Nephron (organoid): ENCODE results near the gene TSPAN13.

ENCODE experiments used
- H3K27ac Mint-ChIP-seq, 3 experiments: 2 replicates each; pipeline ENCODE4 v1.8.0; 2020; ENCODE audit warnings: mixed read lengths in 3 of 3, mild to moderate bottlenecking in 2 of 3, moderate library complexity in 1 of 3
- H3K27me3 Mint-ChIP-seq: 2 replicates; pipeline ENCODE4 v1.8.0; 2021; ENCODE audit warnings: low read depth, mild to moderate bottlenecking, moderate library complexity, mixed read lengths
- H3K36me3 Mint-ChIP-seq: 2 replicates; pipeline ENCODE4 v1.8.0; 2020; ENCODE audit warnings: low read depth, mixed read lengths
- H3K4me1 Mint-ChIP-seq: 2 replicates; pipeline ENCODE4 v1.8.0; 2020; ENCODE audit warnings: mixed read lengths
- H3K4me3 Mint-ChIP-seq, 3 experiments: 2 replicates each; pipeline ENCODE4 v1.8.0; 2020; ENCODE audit warnings: mild to moderate bottlenecking in 3 of 3, mixed read lengths in 3 of 3, moderate library complexity in 2 of 3
- H3K9me3 Mint-ChIP-seq: 2 replicates; pipeline ENCODE4 v1.8.0; 2020; ENCODE audit warnings: mixed read lengths
- CTCF ChIP-seq, 3 experiments: fragments of 200-600 bp; sonication (generic); IDR thresholded peaks; one replicate each; pipeline ENCODE4 v1.5.0; 2021; ENCODE audit warnings: antibody characterized with exemption in 3 of 3; ENCODE audit not compliant: unreplicated experiment in 3 of 3

Gene TSPAN13

GRCh38 chr7:16810112-16810511 is 56.6 kb downstream of the TSPAN13 start:
- TF ChIP-seq CTCF (IDR thresholded peaks at IDR 0.05; ENCODE audit: unreplicated experiment in 3 of 3), result no peak
- Mint-ChIP-seq H3K27me3 (peaks cover 3% of the 10 kb centered on the region), H3K36me3 (no peaks in the 10 kb centered on the region), H3K4me1 (peaks cover 5% of the 10 kb centered on the region), H3K27ac (no peak overlapping the region), H3K4me3 (no peak overlapping the region), H3K9me3 (no peaks in the 10 kb centered on the region)

- H3K4me1 Mint-ChIP-seq, result peaks cover 5% of the 10 kb centered on the region
- TF ChIP-seq CTCF (IDR thresholded peaks at IDR 0.05; ENCODE audit: unreplicated experiment in 3 of 3), result no peak
- H3K4me3 Mint-ChIP-seq, result no peak overlapping the region
- no peaks in the 10 kb centered on the region for H3K36me3 Mint-ChIP-seq
- H3K27ac Mint-ChIP-seq, result no peak overlapping the region
- H3K27me3 Mint-ChIP-seq, result no peaks in the 10 kb centered on the region
- H3K9me3 Mint-ChIP-seq, result no peaks in the 10 kb centered on the region
Measured at GRCh38 chr7:16810573-16810972, 57.0 kb downstream of the TSPAN13 start.

GRCh38 chr7:16811551-16811950 is 58.0 kb downstream of the TSPAN13 start:
- H3K36me3 Mint-ChIP-seq, result no peaks in the 10 kb centered on the region
- H3K4me1 Mint-ChIP-seq, result peaks cover 5% of the 10 kb centered on the region
- no peak overlapping the region for H3K4me3 Mint-ChIP-seq
- no peak overlapping the region for H3K27ac Mint-ChIP-seq
- no peak for TF ChIP-seq CTCF (IDR thresholded peaks at IDR 0.05; ENCODE audit: unreplicated experiment in 3 of 3)
- H3K27me3 Mint-ChIP-seq, result no peaks in the 10 kb centered on the region
- no peaks in the 10 kb centered on the region for H3K9me3 Mint-ChIP-seq

GRCh38 chr7:16812542-16813231 is 59.1 kb downstream of the TSPAN13 start:
- Mint-ChIP-seq H3K36me3 (no peaks in the 10 kb centered on the region), H3K4me3 (no peak overlapping the region), H3K4me1 (peaks cover 14% of the 10 kb centered on the region), H3K27me3 (no peaks in the 10 kb centered on the region), H3K9me3 (no peaks in the 10 kb centered on the region), H3K27ac (no peak overlapping the region)
- no peak for TF ChIP-seq CTCF (IDR thresholded peaks at IDR 0.05; ENCODE audit: unreplicated experiment in 3 of 3)

GRCh38 chr7:16813232-16813616 is 59.7 kb downstream of the TSPAN13 start:
- peaks cover 3% of the 10 kb centered on the region for H3K9me3 Mint-ChIP-seq
- H3K4me1 Mint-ChIP-seq, result peaks cover 16% of the 10 kb centered on the region
- H3K4me3 Mint-ChIP-seq, result no peak overlapping the region
- H3K36me3 Mint-ChIP-seq, result no peaks in the 10 kb centered on the region
- H3K27me3 Mint-ChIP-seq, result no peaks in the 10 kb centered on the region
- TF ChIP-seq CTCF (IDR thresholded peaks at IDR 0.05; ENCODE audit: unreplicated experiment in 3 of 3), result no peak
- H3K27ac Mint-ChIP-seq, result no peak overlapping the region

GRCh38 chr7:16815001-16815400 is 61.4 kb downstream of the TSPAN13 start:
- no peak for TF ChIP-seq CTCF (IDR thresholded peaks at IDR 0.05; ENCODE audit: unreplicated experiment in 3 of 3)
- peaks cover 3% of the 10 kb centered on the region for H3K9me3 Mint-ChIP-seq
- no peaks in the 10 kb centered on the region for H3K27me3 Mint-ChIP-seq
- no peak overlapping the region for H3K27ac Mint-ChIP-seq
- no peak overlapping the region for H3K4me3 Mint-ChIP-seq
- no peaks in the 10 kb centered on the region for H3K36me3 Mint-ChIP-seq
- H3K4me1 Mint-ChIP-seq, result peaks cover 14% of the 10 kb centered on the region
